GM23338 (cell line): ENCODE measurements around the gene OR5K2. TPM values are rescaled to one million over a fixed set of nuclear protein-coding genes. Genes with fewer than 3 reads are reported as not detected.

Experiments used
- ATAC-seq: fragments of 200-7000 bp; cut with Tn5 transposase; 3 replicates; pipeline ENCODE4 v1.9.1; 2020
- DNase-seq: peaks from one replicate; pipeline ENCODE4 v3.0.0-alpha.2; 2015; ENCODE audit warnings: low spot score
- H2AFZ ChIP-seq: fragments of 200-600 bp; sonication (generic); 2 replicates; pipeline ENCODE4 v1.8.0; 2016; ENCODE audit warnings: antibody characterized with exemption, mild to moderate bottlenecking, moderate library complexity
- H3F3A ChIP-seq: fragments of 200-600 bp; sonication (generic); replicated peaks from 2 replicates; pipeline ENCODE4 v1.8.0; 2017; ENCODE audit warnings: antibody characterized with exemption, mixed run types, low read depth
- H3K27ac ChIP-seq: fragments of 200-600 bp; sonication (generic); 2 replicates; pipeline ENCODE4 v1.6.1; 2016; ENCODE audit warnings: low read depth
- H3K27me3 ChIP-seq: fragments of 200-600 bp; sonication (generic); 2 replicates; pipeline ENCODE4 v1.8.0; 2016; ENCODE audit warnings: mild to moderate bottlenecking, mixed run types, moderate library complexity; ENCODE audit not compliant: insufficient read depth
- H3K36me3 ChIP-seq: fragments of 200-600 bp; sonication (generic); 2 replicates; pipeline ENCODE4 v1.8.0; 2016; ENCODE audit warnings: mild to moderate bottlenecking; ENCODE audit not compliant: insufficient read depth
- H3K4me1 ChIP-seq: fragments of 200-600 bp; sonication (generic); 2 replicates; pipeline ENCODE4 v1.8.0; 2016; ENCODE audit warnings: mild to moderate bottlenecking, moderate library complexity; ENCODE audit not compliant: insufficient read depth
- H3K4me2 ChIP-seq: fragments of 200-600 bp; sonication (generic); 2 replicates; pipeline ENCODE4 v1.7.1; 2017; ENCODE audit warnings: mixed run types
- H3K4me3 ChIP-seq: fragments of 200-600 bp; sonication (generic); 2 replicates; pipeline ENCODE4 v1.6.1; 2016; ENCODE audit warnings: mixed run types
- H3K79me2 ChIP-seq: fragments of 200-600 bp; sonication (generic); replicated peaks from 2 replicates; pipeline ENCODE4 v1.8.0; 2017; ENCODE audit warnings: mild to moderate bottlenecking; ENCODE audit not compliant: insufficient read depth
- H3K9me2 ChIP-seq: fragments of 200-600 bp; sonication (generic); 2 replicates; pipeline ENCODE4 v1.8.0; 2017; ENCODE audit not compliant: insufficient read depth
- H4K20me1 ChIP-seq: fragments of 200-600 bp; sonication (generic); replicated peaks from 2 replicates; pipeline ENCODE4 v1.8.0; 2017; ENCODE audit warnings: mild to moderate bottlenecking; ENCODE audit not compliant: insufficient read depth
- H3K27ac Mint-ChIP-seq: 2 replicates; pipeline ENCODE4 v1.8.0; 2020; ENCODE audit warnings: inconsistent platforms, mild to moderate bottlenecking, moderate library complexity, mixed read lengths
- H3K27me3 Mint-ChIP-seq: 3 replicates; pipeline ENCODE4 v1.8.0; 2022; ENCODE audit warnings: low read depth, mild to moderate bottlenecking, moderate library complexity, mixed read lengths, inconsistent platforms; ENCODE audit not compliant: insufficient read depth, poor library complexity
- H3K36me3 Mint-ChIP-seq: 3 replicates; pipeline ENCODE4 v1.8.0; 2021; ENCODE audit warnings: low read depth, mild to moderate bottlenecking, inconsistent platforms, moderate library complexity, mixed read lengths
- H3K4me1 Mint-ChIP-seq: 3 replicates; pipeline ENCODE4 v1.8.0; 2020; ENCODE audit warnings: mild to moderate bottlenecking, inconsistent platforms, mixed read lengths
- H3K4me3 Mint-ChIP-seq: 3 replicates; pipeline ENCODE4 v1.8.0; 2021; ENCODE audit warnings: moderate library complexity, mild to moderate bottlenecking, inconsistent platforms, mixed read lengths
- H3K9me3 Mint-ChIP-seq: 3 replicates; pipeline ENCODE4 v1.8.0; 2020; ENCODE audit warnings: moderate library complexity, mild to moderate bottlenecking, inconsistent platforms, mixed read lengths
- CREB1 ChIP-seq: fragments of 250-450 bp; sonication (Bioruptor Pico); IDR thresholded peaks from 2 replicates; pipeline ENCODE4 v1.5.0; 2020; ENCODE audit warnings: low read depth, mild to moderate bottlenecking, moderate library complexity
- CTCF ChIP-seq, 2 experiments: fragments of 200-600 bp in 1 of 2; sonication (generic) in 1 of 2; conservative IDR thresholded peaks; 2 replicates each; pipeline versions ENCODE4 v1.5.1 to v1.6.1; 2016 to 2017; ENCODE audit warnings: antibody characterized with exemption in 2 of 2, low read depth in 2 of 2, mild to moderate bottlenecking in 2 of 2, moderate library complexity in 1 of 2
- EZH2 ChIP-seq: fragments of 200-600 bp; sonication (generic); IDR thresholded peaks from one replicate; pipeline ENCODE4 v1.8.0; 2017; ENCODE audit warnings: antibody characterized with exemption, mild to moderate bottlenecking, low read depth; ENCODE audit not compliant: unreplicated experiment
- EZH2phosphoT487 ChIP-seq: fragments of 200-600 bp; sonication (generic); IDR thresholded peaks from one replicate; pipeline ENCODE4 v1.8.1; 2018; ENCODE audit warnings: antibody characterized with exemption; ENCODE audit not compliant: unreplicated experiment
- JUNB ChIP-seq: IDR thresholded peaks from one replicate; pipeline ENCODE4 v1.6.1; 2016; ENCODE audit warnings: antibody characterized with exemption; ENCODE audit not compliant: unreplicated experiment
- NANOG ChIP-seq: IDR thresholded peaks from 2 replicates; pipeline ENCODE4 v1.6.1; 2016; ENCODE audit warnings: antibody characterized with exemption, borderline replicate concordance
- POLR2AphosphoS5 ChIP-seq: IDR thresholded peaks from 2 replicates; pipeline ENCODE4 v1.6.1; 2016; ENCODE audit warnings: antibody characterized with exemption, low read depth
- STAT1 ChIP-seq: IDR thresholded peaks from one replicate; pipeline ENCODE4 v1.6.1; 2016; ENCODE audit warnings: antibody characterized with exemption; ENCODE audit not compliant: unreplicated experiment
- ZNF114 ChIP-seq: fragments of 250-450 bp; sonication (Bioruptor Pico); IDR thresholded peaks from 2 replicates; pipeline ENCODE4 v1.5.0; 2020; ENCODE audit warnings: mild to moderate bottlenecking, moderate library complexity
- ZNF331 ChIP-seq: fragments of 250-450 bp; sonication (Bioruptor Pico); IDR thresholded peaks from 2 replicates; pipeline ENCODE4 v1.5.0; 2020; ENCODE audit warnings: low read depth, mild to moderate bottlenecking, moderate library complexity
- ZNF462 ChIP-seq: fragments of 250-450 bp; sonication (Bioruptor Pico); IDR thresholded peaks from 2 replicates; pipeline ENCODE4 v1.5.0; 2020; ENCODE audit warnings: mild to moderate bottlenecking, moderate library complexity
- polyA plus RNA-seq: library from polyadenylated mRNA; unstranded; fragments of >200 nt; fragmentation: Nextera tagmentation; extraction: Ambion mirVana; gene quantifications from 2 replicates; pipeline ENCODE4 v1.2.1, GENCODE V29; 2016
- total RNA-seq: library from RNA; depleted of rRNA; stranded (reverse); fragments of >200 nt; shearing (Covaris generic); gene quantifications from 2 replicates; pipeline ENCODE4 v1.2.3, GENCODE V29; 2014
- TF ChIP-seq, protein P1 (sequence below): IDR thresholded peaks from 2 replicates; pipeline ENCODE4 v1.6.1; 2016; ENCODE audit warnings: antibody characterized with exemption
- TF ChIP-seq, protein P2 (sequence below): IDR thresholded peaks from one replicate; pipeline ENCODE4 v1.6.1; 2018; ENCODE audit warnings: antibody characterized with exemption; ENCODE audit not compliant: unreplicated experiment

Gene OR5K2
- total and polyA plus RNA-seq, 2 experiments from 2014 or later: not detected

- no peaks in the 10 kb centered on the region for H4K20me1 ChIP-seq
- H3K79me2 ChIP-seq: no peaks in the 10 kb centered on the region
- Mint-ChIP-seq H3K9me3 (no peaks in the 10 kb centered on the region), H3K4me3 (no peak overlapping the region), H3K27ac (no peak overlapping the region), H3K4me1 (peaks cover 3% of the 10 kb centered on the region; the same call in 2 of the 3 replicates), H3K36me3 (no peaks in the 10 kb centered on the region), H3K27me3 (no peaks in the 10 kb centered on the region)
- TF ChIP-seq CREB1: no peak
- no peak for TF ChIP-seq JUNB
- no peak for TF ChIP-seq CTCF (conservative IDR thresholded peaks at IDR 0.05; ENCODE audit: low read depth in 2 of 2)
- no peak for TF ChIP-seq ZNF114 (CRISPR knock-in tag)
- TF ChIP-seq ZNF331 (CRISPR knock-in tag): no peak
- TF ChIP-seq EZH2: no peak
- TF ChIP-seq, protein P1, sequence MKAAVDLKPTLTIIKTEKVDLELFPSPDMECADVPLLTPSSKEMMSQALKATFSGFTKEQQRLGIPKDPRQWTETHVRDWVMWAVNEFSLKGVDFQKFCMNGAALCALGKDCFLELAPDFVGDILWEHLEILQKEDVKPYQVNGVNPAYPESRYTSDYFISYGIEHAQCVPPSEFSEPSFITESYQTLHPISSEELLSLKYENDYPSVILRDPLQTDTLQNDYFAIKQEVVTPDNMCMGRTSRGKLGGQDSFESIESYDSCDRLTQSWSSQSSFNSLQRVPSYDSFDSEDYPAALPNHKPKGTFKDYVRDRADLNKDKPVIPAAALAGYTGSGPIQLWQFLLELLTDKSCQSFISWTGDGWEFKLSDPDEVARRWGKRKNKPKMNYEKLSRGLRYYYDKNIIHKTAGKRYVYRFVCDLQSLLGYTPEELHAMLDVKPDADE: no peak
- TF ChIP-seq, protein P2, sequence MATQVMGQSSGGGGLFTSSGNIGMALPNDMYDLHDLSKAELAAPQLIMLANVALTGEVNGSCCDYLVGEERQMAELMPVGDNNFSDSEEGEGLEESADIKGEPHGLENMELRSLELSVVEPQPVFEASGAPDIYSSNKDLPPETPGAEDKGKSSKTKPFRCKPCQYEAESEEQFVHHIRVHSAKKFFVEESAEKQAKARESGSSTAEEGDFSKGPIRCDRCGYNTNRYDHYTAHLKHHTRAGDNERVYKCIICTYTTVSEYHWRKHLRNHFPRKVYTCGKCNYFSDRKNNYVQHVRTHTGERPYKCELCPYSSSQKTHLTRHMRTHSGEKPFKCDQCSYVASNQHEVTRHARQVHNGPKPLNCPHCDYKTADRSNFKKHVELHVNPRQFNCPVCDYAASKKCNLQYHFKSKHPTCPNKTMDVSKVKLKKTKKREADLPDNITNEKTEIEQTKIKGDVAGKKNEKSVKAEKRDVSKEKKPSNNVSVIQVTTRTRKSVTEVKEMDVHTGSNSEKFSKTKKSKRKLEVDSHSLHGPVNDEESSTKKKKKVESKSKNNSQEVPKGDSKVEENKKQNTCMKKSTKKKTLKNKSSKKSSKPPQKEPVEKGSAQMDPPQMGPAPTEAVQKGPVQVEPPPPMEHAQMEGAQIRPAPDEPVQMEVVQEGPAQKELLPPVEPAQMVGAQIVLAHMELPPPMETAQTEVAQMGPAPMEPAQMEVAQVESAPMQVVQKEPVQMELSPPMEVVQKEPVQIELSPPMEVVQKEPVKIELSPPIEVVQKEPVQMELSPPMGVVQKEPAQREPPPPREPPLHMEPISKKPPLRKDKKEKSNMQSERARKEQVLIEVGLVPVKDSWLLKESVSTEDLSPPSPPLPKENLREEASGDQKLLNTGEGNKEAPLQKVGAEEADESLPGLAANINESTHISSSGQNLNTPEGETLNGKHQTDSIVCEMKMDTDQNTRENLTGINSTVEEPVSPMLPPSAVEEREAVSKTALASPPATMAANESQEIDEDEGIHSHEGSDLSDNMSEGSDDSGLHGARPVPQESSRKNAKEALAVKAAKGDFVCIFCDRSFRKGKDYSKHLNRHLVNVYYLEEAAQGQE: no peak
- TF ChIP-seq NANOG: no peak
- no peak for TF ChIP-seq POLR2AphosphoS5
- no peak for TF ChIP-seq STAT1
- TF ChIP-seq ZNF462: no peak
- TF ChIP-seq EZH2phosphoT487: no peak
- DNase-seq (no peak), ATAC-seq (no peak)
- no peaks in the 10 kb centered on the region for H3K36me3 ChIP-seq
- no peak overlapping the region for H3K4me2 ChIP-seq
- no peak overlapping the region for H3K27ac ChIP-seq
- no peaks in the 10 kb centered on the region for H3F3A ChIP-seq
- no peaks in the 10 kb centered on the region for H3K4me1 ChIP-seq
- H2AFZ ChIP-seq: peak overlapping the region; percentile 56; the same call in 1 of the 2 replicates
- no peaks in the 10 kb centered on the region for H3K9me2 ChIP-seq
- no peak overlapping the region for H3K4me3 ChIP-seq
- no peaks in the 10 kb centered on the region for H3K27me3 ChIP-seq
Measured at GRCh38 chr3:98450372-98450771, 47.1 kb upstream of the OR5K2 start.
